PFSK-1 (cell line): Measurements from ENCODE around the gene COLEC11.

Experiments
- FOXP2 ChIP-seq: optimal IDR thresholded peaks from 2 replicates; pipeline ENCODE3; 2011; ENCODE audit warnings: borderline replicate concordance, control low read depth, inconsistent platforms; ENCODE audit not compliant: insufficient read depth; ENCODE audit errors: extremely low read length, extremely low read depth
- POLR2AphosphoS5 ChIP-seq: IDR thresholded peaks from 2 replicates; pipeline ENCODE4 v1.6.1; 2012; ENCODE audit warnings: low read depth, mild to moderate bottlenecking, control low read depth, low read length, moderate library complexity
- REST ChIP-seq, 2 experiments: IDR thresholded peaks; 2 replicates each; pipeline versions ENCODE4 v1.6.1 to v1.8.0; 2011 to 2012; ENCODE audit warnings: low read depth in 2 of 2, low read length in 2 of 2, control low read depth in 1 of 2, inconsistent platforms in 1 of 2, mild to moderate bottlenecking in 1 of 2, moderate library complexity in 1 of 2; ENCODE audit not compliant: insufficient read depth in 1 of 2
- SIN3A ChIP-seq: IDR thresholded peaks from 2 replicates; pipeline ENCODE4 v1.6.1; 2012; ENCODE audit warnings: mild to moderate bottlenecking, low read length, moderate library complexity, borderline replicate concordance; ENCODE audit not compliant: insufficient read depth
- TAF1 ChIP-seq: IDR thresholded peaks from 2 replicates; pipeline ENCODE4 v1.6.1; 2012; ENCODE audit warnings: low read length, control low read depth, borderline replicate concordance; ENCODE audit not compliant: insufficient read depth

Gene COLEC11

GRCh38 chr2:3641181-3641580 lies 46.3 kb downstream of the COLEC11 start:
- no peak for TF ChIP-seq TAF1
- TF ChIP-seq FOXP2, result no peak
- no peak for TF ChIP-seq REST (IDR thresholded peaks at IDR 0.05; ENCODE audit: insufficient read depth in 1 of 2, low read depth in 2 of 2, low read length in 2 of 2)
- TF ChIP-seq SIN3A, result no peak
- no peak for TF ChIP-seq POLR2AphosphoS5

GRCh38 chr2:3641841-3642421 lies 47.0 kb downstream of the COLEC11 start:
- TF ChIP-seq SIN3A (no peak), FOXP2 (no peak), REST (IDR thresholded peaks at IDR 0.05; ENCODE audit: insufficient read depth in 1 of 2, low read depth in 2 of 2, low read length in 2 of 2) (no peak), POLR2AphosphoS5 (no peak), TAF1 (no peak)

- TF ChIP-seq SIN3A (no peak), FOXP2 (no peak), REST (IDR thresholded peaks at IDR 0.05; ENCODE audit: insufficient read depth in 1 of 2, low read depth in 2 of 2, low read length in 2 of 2) (no peak), TAF1 (no peak), POLR2AphosphoS5 (no peak)
Measured at GRCh38 chr2:3642521-3643215, 47.8 kb downstream of the COLEC11 start.

GRCh38 chr2:3643371-3644245 lies 48.7 kb downstream of the COLEC11 start:
- TF ChIP-seq FOXP2 (no peak), SIN3A (no peak), POLR2AphosphoS5 (no peak), TAF1 (no peak), REST (IDR thresholded peaks at IDR 0.05; ENCODE audit: insufficient read depth in 1 of 2, low read depth in 2 of 2, low read length in 2 of 2) (no peak)
